ENCODE data around the gene GSN. TPM values are rescaled to one million over a fixed set of nuclear protein-coding genes. Genes with fewer than 3 reads are reported as not detected.

The GSN gene
- total RNA-seq, 3 donors from 2014 or later = 1,290 to 13,922 (median 1,437) TPM

- no peak for DNase-seq (ENCODE audit: low spot score in 2 of 2)
- Histone ChIP-seq H3K36me3 (no peaks in the 10 kb centered on the region), H3K4me3 (no peak overlapping the region), H3K27ac (no peak overlapping the region), H3K27me3 (no peaks in the 10 kb centered on the region), H3K9me3 (no peaks in the 10 kb centered on the region), H3K4me1 (no peaks in the 10 kb centered on the region)
- intact Hi-C loops (cut with DNase I; ENCODE audit: low total_unique reads) = no loop called here
- TF ChIP-seq POLR2A (IDR thresholded peaks at IDR 0.05) (no peak), CTCF (IDR thresholded peaks at IDR 0.05) (no peak), POLR2AphosphoS5 (IDR thresholded peaks at IDR 0.05) (no peak)
These were observed 30.0 kb upstream of the GSN start for GRCh38 chr9:121237916-121238315.

GRCh38 chr9:121239071-121239470 is 28.9 kb upstream of the GSN start:
- H3K9me3 ChIP-seq = peaks cover 0 to 3% of the 10 kb centered on the region in 2 donors
- H3K27ac ChIP-seq = no peak overlapping the region
- H3K36me3 ChIP-seq = no peaks in the 10 kb centered on the region
- H3K4me3 ChIP-seq = no peak overlapping the region
- no peaks in the 10 kb centered on the region for H3K4me1 ChIP-seq
- intact Hi-C loops (cut with DNase I; ENCODE audit: low total_unique reads) = no loop called here
- H3K27me3 ChIP-seq = no peaks in the 10 kb centered on the region
- TF ChIP-seq POLR2AphosphoS5 (IDR thresholded peaks at IDR 0.05) = no peak
- no peak for TF ChIP-seq CTCF (IDR thresholded peaks at IDR 0.05)
- TF ChIP-seq POLR2A (IDR thresholded peaks at IDR 0.05) = no peak
- no peak for DNase-seq (ENCODE audit: low spot score in 2 of 2)

GRCh38 chr9:121239851-121240250 is 28.1 kb upstream of the GSN start:
- Histone ChIP-seq H3K4me3 (no peak overlapping the region), H3K9me3 (peaks cover 0 to 8% of the 10 kb centered on the region in 2 donors), H3K27ac (peak overlapping the region in 1 of 2 donors; percentile 64), H3K36me3 (no peaks in the 10 kb centered on the region), H3K27me3 (no peaks in the 10 kb centered on the region), H3K4me1 (no peaks in the 10 kb centered on the region)
- intact Hi-C loops (cut with DNase I; ENCODE audit: low total_unique reads) = no loop called here
- DNase-seq (ENCODE audit: low spot score in 2 of 2) = no peak
- TF ChIP-seq CTCF (IDR thresholded peaks at IDR 0.05) = no peak
- no peak for TF ChIP-seq POLR2AphosphoS5 (IDR thresholded peaks at IDR 0.05)
- no peak for TF ChIP-seq POLR2A (IDR thresholded peaks at IDR 0.05)

- Histone ChIP-seq H3K27ac (peak overlapping the region; percentile 2 to 64), H3K9me3 (peaks cover 0 to 8% of the 10 kb centered on the region in 2 donors), H3K4me3 (no peak overlapping the region), H3K36me3 (no peaks in the 10 kb centered on the region), H3K4me1 (no peaks in the 10 kb centered on the region), H3K27me3 (no peaks in the 10 kb centered on the region)
- no peak for DNase-seq (ENCODE audit: low spot score in 2 of 2)
- TF ChIP-seq POLR2A (IDR thresholded peaks at IDR 0.05) = no peak
- TF ChIP-seq CTCF (IDR thresholded peaks at IDR 0.05) = no peak
- no peak for TF ChIP-seq POLR2AphosphoS5 (IDR thresholded peaks at IDR 0.05)
- intact Hi-C loops (cut with DNase I; ENCODE audit: low total_unique reads) = no loop called here
These were observed 27.4 kb upstream of the GSN start for GRCh38 chr9:121240472-121241135.

GRCh38 chr9:121242219-121242958 is 25.6 kb upstream of the GSN start:
- Histone ChIP-seq H3K4me1 (no peaks in the 10 kb centered on the region), H3K27me3 (no peaks in the 10 kb centered on the region), H3K27ac (peak overlapping the region; percentile 47 to 66), H3K4me3 (no peak overlapping the region), H3K36me3 (no peaks in the 10 kb centered on the region), H3K9me3 (peaks cover 0 to 8% of the 10 kb centered on the region in 2 donors)
- intact Hi-C loops (cut with DNase I; ENCODE audit: low total_unique reads) = no loop called here
- TF ChIP-seq POLR2A (IDR thresholded peaks at IDR 0.05) (no peak), CTCF (IDR thresholded peaks at IDR 0.05) (no peak), POLR2AphosphoS5 (IDR thresholded peaks at IDR 0.05) (no peak)
- DNase-seq (ENCODE audit: low spot score in 2 of 2) = no peak

Measured in breast epithelium (tissue), 4 donors.